Small intestine (tissue), 7 donors: ENCODE results near the gene GLG1. TPM values are rescaled to one million over a fixed set of nuclear protein-coding genes. Genes with fewer than 3 reads are reported as not detected.
A peak's percentile ranks its signal among the peaks of the same experiment; 100 is the strongest.

Source experiments
- DNase-seq, 2 donors: peaks; one replicate each; pipeline versions ENCODE4 v3.0.0 to v3.0.0-alpha.2; 2013
- FAIRE-seq: peaks from 2 replicates; lab custom pipeline; 2012; peaks lifted over from hg19 to GRCh38; lab: Jason Lieb, UNC
- H3K27ac ChIP-seq, 3 donors: one replicate each; pipeline ENCODE4 v1.5.1; 2013; ENCODE audit warnings: low read length in 2 of 3, mild to moderate bottlenecking in 2 of 3, control low read depth in 1 of 3, inconsistent platforms in 1 of 3, low read depth in 1 of 3, moderate library complexity in 1 of 3
- H3K27me3 ChIP-seq, 3 donors: one replicate each; pipeline ENCODE4 v1.6.1; 2013; ENCODE audit warnings: low read length in 3 of 3, inconsistent platforms in 1 of 3; ENCODE audit not compliant: control insufficient read depth in 3 of 3, insufficient read depth in 3 of 3
- H3K36me3 ChIP-seq, 3 donors: one replicate each; pipeline ENCODE4 v1.6.1; 2013; ENCODE audit warnings: low read length in 3 of 3, inconsistent platforms in 1 of 3, low read depth in 1 of 3, mild to moderate bottlenecking in 1 of 3, moderate library complexity in 1 of 3; ENCODE audit not compliant: control insufficient read depth in 3 of 3, insufficient read depth in 2 of 3
- H3K4me1 ChIP-seq, 3 donors: one replicate each; pipeline ENCODE4 v1.6.1; 2013; ENCODE audit warnings: low read length in 2 of 3, inconsistent platforms in 1 of 3, low read depth in 1 of 3, mild to moderate bottlenecking in 1 of 3, moderate library complexity in 1 of 3; ENCODE audit not compliant: control insufficient read depth in 3 of 3, insufficient read depth in 2 of 3
- H3K4me3 ChIP-seq, 3 donors: one replicate each; pipeline ENCODE4 v1.5.1; 2013; ENCODE audit warnings: low read length in 3 of 3, control low read depth in 1 of 3, inconsistent platforms in 1 of 3, low read depth in 1 of 3, mild to moderate bottlenecking in 1 of 3, moderate library complexity in 1 of 3
- H3K9me3 ChIP-seq, 2 donors: one replicate each; pipeline ENCODE4 v1.6.1; 2013; ENCODE audit warnings: low read depth in 1 of 2, low read length in 1 of 2; ENCODE audit not compliant: control insufficient read depth in 2 of 2, insufficient read depth in 1 of 2
- WGBS, 3 donors: extraction: QIAGEN DNeasy Blood & Tissue Kit; methylation state at CpG; one replicate each; pipeline ENCODE4 v1.1.7; 2013; 5-methylcytosine and 5-hydroxymethylcytosine counted together
- polyA plus RNA-seq, 4 donors: library from polyadenylated mRNA; stranded (reverse) in 3 of 4; unstranded in 1 of 4; fragments of 200-250 nt in 3 of 4; fragments of 120-200 nt in 1 of 4; gene quantifications; one replicate each; pipeline versions ENCODE4 v1.2.1 to v1.2.3, GENCODE V29; 2013
- donor health status: healthy with polysubstance abuse.
- donor health status: control.
- donor health status: control.
- donor health status: Bipolar disorder and iron deficiency.
- donor health status: healthy.

Gene GLG1
- polyA plus RNA-seq, 4 donors: 12.2 to 102 (median 28.2) TPM

DNA sequence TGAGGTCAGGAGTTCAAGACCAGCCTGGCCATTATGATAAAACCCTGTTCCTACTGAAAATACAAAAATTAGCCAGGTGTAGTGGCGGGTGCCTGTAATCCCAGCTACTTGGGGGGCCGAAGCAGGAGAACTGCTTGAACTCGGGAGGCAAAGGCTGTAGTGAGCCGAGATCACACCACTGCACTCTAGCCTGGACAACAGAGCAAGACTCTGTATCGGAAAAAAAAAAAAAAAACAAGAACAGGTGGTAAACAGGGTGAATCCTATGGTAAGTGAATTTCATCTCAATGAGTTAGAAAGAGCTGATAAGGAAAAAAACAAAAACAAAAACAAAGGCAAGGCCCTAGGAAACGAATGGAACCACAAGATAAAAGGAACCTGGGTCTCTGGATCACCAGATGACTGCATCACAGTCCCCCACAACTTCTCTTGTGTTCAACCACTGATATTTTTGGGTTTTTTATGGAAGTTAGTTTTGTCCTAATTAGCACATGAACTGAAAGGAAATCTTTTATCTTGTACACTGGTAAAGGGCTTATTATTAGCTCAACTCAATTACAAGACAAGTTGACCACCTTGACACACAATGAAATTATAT lies 21.0 kb downstream of the GLG1 start:
- H3K27ac ChIP-seq: no peak overlapping the region
- WGBS, 3 donors: 90 to 94% (median 91%) methylated on average over 6 of the region's 6 CpGs
- H3K4me1 ChIP-seq: peaks cover 3 to 6% (median 4%) of the 10 kb centered on the region in 3 donors
- DNase-seq (no peak), FAIRE-seq (no peak)
- no peaks in the 10 kb centered on the region for H3K27me3 ChIP-seq
- peaks cover 0 to 15% (median 0%) of the 10 kb centered on the region in 3 donors for H3K36me3 ChIP-seq
- no peaks in the 10 kb centered on the region for H3K9me3 ChIP-seq
- H3K4me3 ChIP-seq: no peak overlapping the region

DNA sequence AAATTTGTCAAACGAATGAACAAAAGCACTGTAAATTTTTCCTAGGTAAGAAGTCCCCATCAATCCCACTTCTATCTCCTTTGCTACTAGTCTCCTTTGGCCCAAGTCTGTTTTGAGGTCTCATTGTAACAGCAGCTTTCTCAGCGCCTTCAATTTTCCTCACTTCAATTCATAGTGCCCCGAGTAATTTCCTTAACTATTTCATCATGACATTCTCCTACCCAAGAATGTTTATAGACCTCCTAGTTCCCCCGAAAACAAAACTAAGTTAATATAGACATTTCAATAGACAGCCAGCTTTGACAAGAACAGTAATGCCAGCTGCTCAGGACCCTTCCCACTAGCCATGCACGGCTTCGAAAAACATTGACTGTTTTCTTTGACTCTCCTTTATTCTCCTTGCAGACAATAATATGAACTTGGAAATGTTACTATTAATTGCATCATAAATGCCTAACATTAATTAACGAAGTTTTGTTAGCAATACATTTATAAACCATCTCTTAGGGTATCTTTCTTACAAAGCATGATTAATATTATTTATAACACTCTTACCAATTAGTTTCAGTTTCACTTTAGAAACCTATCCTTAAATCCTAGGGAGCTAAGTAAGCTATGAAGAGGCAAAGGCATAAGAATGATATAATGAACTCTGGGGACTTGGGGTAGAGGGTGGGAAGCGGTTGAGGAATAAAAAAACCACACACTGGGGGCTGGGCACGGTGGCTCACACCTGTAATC lies 22.8 kb downstream of the GLG1 start:
- FAIRE-seq (no peak), DNase-seq (peak in 1 of 2 donors; percentile 21)
- H3K9me3 ChIP-seq: no peaks in the 10 kb centered on the region
- 79 to 83% (median 81%) methylated on average over 9 of the region's 9 CpGs for WGBS, 3 donors
- peaks cover 3 to 6% (median 4%) of the 10 kb centered on the region in 3 donors for H3K4me1 ChIP-seq
- H3K27me3 ChIP-seq: no peaks in the 10 kb centered on the region
- H3K27ac ChIP-seq: peak overlapping the region in 1 of 3 donors; percentile 11
- peaks cover 0 to 14% (median 0%) of the 10 kb centered on the region in 3 donors for H3K36me3 ChIP-seq
- no peak overlapping the region for H3K4me3 ChIP-seq

DNA sequence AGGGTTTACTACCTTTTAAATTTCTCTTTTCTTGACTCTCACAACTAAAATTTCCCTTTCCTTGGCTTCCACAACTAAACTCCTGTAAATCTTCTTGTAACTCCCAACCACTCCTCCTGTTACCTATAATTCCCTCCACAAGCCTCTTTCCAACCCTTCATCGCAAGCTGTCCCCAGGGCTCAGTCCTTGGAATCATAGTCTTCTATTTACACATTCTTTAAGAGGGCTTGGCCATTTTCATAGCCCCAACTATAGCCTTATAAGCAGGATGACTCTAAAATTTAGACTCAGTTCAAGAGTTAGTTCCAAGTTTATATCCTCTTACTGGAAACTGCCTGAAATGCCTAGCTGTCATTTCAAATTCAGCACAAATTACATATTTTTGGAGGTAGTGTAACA lies 23.9 kb downstream of the GLG1 start:
- 93 to 100% (median 94%) methylated on average over 1 of the region's 1 CpG for WGBS, 3 donors
- Histone ChIP-seq H3K36me3 (peaks cover 0 to 11% (median 0%) of the 10 kb centered on the region in 3 donors), H3K27ac (no peak overlapping the region), H3K4me3 (no peak overlapping the region), H3K27me3 (no peaks in the 10 kb centered on the region), H3K9me3 (no peaks in the 10 kb centered on the region), H3K4me1 (peaks cover 3 to 6% (median 4%) of the 10 kb centered on the region in 3 donors)
- FAIRE-seq (no peak), DNase-seq (no peak)

DNA sequence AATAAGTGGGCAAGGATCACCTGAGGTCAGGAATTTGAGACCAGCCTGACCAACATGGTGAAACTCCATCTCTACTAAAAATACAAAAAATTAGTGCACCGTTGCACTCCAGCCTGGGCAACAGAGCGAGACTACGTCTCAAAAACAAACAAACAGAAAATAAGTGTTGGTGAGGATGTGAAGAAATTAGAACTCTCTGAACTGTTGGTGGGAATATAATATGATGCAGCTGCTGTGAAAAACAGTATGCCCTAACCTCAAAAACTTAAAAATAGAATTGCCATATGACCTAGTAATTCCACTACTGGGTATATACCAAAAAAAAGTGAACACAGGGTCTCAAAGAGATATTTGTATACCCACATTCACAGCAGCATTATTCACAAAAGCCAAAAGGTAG lies 26.1 kb downstream of the GLG1 start:
- Histone ChIP-seq H3K27me3 (no peaks in the 10 kb centered on the region), H3K27ac (no peak overlapping the region), H3K9me3 (no peaks in the 10 kb centered on the region), H3K36me3 (peaks cover 0 to 11% (median 0%) of the 10 kb centered on the region in 3 donors), H3K4me1 (peaks cover 0 to 6% (median 4%) of the 10 kb centered on the region in 3 donors), H3K4me3 (no peak overlapping the region)
- WGBS, 3 donors: 58 to 82% (median 80%) methylated on average over 3 of the region's 3 CpGs
- FAIRE-seq (no peak), DNase-seq (no peak)

DNA sequence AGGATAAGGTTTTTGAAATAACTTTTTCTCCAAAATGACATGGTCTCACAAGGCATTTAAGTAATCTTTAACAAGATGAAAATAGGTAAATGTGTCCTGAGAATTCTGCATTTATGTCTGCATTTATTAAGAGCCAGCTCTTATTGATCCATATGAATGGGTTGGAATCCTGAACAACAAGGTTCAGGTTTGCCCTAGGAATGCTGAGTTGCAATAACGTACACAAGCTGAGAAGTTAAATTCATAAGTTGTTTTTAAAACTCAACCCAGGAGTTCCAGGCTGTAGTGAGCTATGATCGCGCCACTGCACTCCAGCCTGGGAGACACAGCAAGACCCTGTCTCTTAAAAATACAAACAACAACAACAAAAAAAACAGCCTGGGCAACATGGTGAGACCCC lies 28.1 kb downstream of the GLG1 start:
- Histone ChIP-seq H3K36me3 (peaks cover 0 to 5% (median 0%) of the 10 kb centered on the region in 3 donors), H3K27me3 (no peaks in the 10 kb centered on the region), H3K4me3 (no peak overlapping the region), H3K9me3 (no peaks in the 10 kb centered on the region), H3K4me1 (peaks cover 0 to 3% (median under 1%) of the 10 kb centered on the region in 3 donors), H3K27ac (no peak overlapping the region)
- 91 to 93% (median 92%) methylated on average over 3 of the region's 3 CpGs for WGBS, 3 donors
- no peak for FAIRE-seq
- no peak for DNase-seq

DNA sequence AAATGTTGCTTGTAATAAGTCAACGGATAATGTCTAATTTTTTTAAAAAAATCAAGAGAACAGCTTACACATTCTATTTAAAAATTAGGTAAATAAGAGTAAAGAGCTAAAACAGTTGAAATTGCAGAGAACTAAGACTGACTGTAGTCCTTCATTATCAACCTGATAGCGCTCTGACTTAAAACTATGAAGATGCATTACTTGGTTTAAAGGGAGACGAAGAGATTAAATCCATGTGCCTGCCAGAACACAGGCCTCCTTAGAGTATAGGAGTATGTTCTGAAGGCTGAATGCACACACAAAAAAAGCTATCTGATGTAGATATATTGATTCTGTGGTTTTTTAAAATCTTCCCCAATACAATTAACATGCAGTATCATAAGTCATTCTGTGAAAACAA lies 28.5 kb downstream of the GLG1 start:
- peaks cover 0 to 2% (median 0%) of the 10 kb centered on the region in 3 donors for H3K4me1 ChIP-seq
- no peak for FAIRE-seq
- no peak for DNase-seq
- H3K27me3 ChIP-seq: no peaks in the 10 kb centered on the region
- peaks cover 0 to 5% (median 0%) of the 10 kb centered on the region in 3 donors for H3K36me3 ChIP-seq
- H3K27ac ChIP-seq: no peak overlapping the region
- WGBS, 3 donors: 90 to 91% (median 90%) methylated on average over 3 of the region's 3 CpGs
- H3K4me3 ChIP-seq: no peak overlapping the region
- no peaks in the 10 kb centered on the region for H3K9me3 ChIP-seq

DNA sequence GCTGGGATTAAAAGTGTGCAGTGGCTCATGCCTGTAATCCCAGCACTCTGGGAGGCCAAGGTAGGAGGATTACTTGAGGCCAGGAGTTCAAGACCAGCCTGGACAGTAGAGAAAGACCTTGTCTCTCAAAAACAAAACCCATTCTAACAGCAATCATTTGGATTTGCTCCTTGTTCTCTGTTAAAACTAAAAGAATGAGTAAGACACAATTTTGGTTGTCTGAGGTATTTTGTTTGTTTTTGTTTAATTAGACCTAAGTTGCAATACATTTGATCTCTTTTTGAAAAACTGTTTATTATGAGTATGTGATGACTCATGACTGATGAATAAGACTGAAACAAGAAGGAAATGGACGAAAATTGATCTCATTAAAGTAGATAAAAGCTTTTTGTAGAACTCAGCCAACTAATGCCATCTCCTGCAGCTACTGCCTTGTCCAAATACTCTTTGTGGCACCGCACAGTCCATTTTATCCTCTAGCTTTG lies 29.0 kb downstream of the GLG1 start:
- peaks cover 0 to 2% (median 0%) of the 10 kb centered on the region in 3 donors for H3K4me1 ChIP-seq
- no peak overlapping the region for H3K4me3 ChIP-seq
- no peaks in the 10 kb centered on the region for H3K27me3 ChIP-seq
- FAIRE-seq (no peak), DNase-seq (no peak)
- 47 to 54% (median 53%) methylated on average over 2 of the region's 2 CpGs for WGBS, 3 donors
- no peaks in the 10 kb centered on the region for H3K9me3 ChIP-seq
- H3K27ac ChIP-seq: no peak overlapping the region
- peaks cover 0 to 5% (median 0%) of the 10 kb centered on the region in 3 donors for H3K36me3 ChIP-seq

DNA sequence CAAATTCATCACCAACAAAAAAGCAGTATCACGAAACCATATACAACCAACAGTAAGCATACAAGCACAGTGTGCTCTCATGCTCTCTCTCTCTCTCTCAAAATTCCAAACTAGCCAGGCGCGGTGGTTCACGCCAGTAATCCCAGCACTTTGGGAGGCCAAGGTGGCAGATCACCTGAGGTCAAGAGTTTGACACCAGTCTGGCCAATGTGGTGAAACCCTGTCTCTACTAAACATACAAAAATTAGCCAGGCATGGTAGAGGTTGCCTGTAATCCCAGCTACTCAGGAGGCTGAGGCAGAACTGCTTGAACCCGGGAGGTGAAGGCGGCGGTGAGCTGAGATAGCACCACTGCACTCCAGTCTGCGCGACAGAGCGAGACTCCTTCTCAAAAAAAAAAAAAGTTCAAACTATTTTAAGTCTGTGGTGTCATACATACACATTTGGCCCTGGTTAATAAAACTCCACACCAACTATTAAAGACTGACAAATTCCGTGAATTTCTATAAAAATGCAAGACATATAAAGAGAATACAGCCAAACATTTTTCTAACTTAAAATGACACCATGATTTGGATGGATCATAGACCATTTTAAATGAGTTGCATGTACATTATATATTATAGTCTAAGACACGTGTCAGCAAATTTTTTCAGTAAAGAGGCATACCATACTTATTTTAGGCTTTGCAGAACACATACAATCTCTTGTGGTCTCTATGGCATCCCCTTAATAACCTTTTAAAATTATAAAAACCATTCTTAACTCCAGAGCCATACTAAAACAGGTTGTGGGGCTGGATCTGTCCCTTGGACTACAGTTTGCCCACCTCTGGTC lies 30.9 kb downstream of the GLG1 start:
- no peaks in the 10 kb centered on the region for H3K27me3 ChIP-seq
- no peaks in the 10 kb centered on the region for H3K9me3 ChIP-seq
- H3K4me1 ChIP-seq: peaks cover 2 to 5% (median 5%) of the 10 kb centered on the region in 3 donors
- WGBS, 3 donors: 92 to 95% (median 94%) methylated on average over 12 of the region's 12 CpGs
- no peak for FAIRE-seq
- no peak for DNase-seq
- no peak overlapping the region for H3K4me3 ChIP-seq
- peaks cover 0 to 5% (median 0%) of the 10 kb centered on the region in 3 donors for H3K36me3 ChIP-seq
- H3K27ac ChIP-seq: no peak overlapping the region
